Measurements from ENCODE around the gene FOSL2.

GRCh38 chr2:28428486-28428885 lies 35.8 kb downstream of the FOSL2 start:
- TF ChIP-seq POLR2A (IDR thresholded peaks at IDR 0.05; ENCODE audit: low read depth, low read length) = no peak
- no peak for TF ChIP-seq BRCA1 (IDR thresholded peaks at IDR 0.05; ENCODE audit: low read depth, low read length)
- TF ChIP-seq, protein P1, sequence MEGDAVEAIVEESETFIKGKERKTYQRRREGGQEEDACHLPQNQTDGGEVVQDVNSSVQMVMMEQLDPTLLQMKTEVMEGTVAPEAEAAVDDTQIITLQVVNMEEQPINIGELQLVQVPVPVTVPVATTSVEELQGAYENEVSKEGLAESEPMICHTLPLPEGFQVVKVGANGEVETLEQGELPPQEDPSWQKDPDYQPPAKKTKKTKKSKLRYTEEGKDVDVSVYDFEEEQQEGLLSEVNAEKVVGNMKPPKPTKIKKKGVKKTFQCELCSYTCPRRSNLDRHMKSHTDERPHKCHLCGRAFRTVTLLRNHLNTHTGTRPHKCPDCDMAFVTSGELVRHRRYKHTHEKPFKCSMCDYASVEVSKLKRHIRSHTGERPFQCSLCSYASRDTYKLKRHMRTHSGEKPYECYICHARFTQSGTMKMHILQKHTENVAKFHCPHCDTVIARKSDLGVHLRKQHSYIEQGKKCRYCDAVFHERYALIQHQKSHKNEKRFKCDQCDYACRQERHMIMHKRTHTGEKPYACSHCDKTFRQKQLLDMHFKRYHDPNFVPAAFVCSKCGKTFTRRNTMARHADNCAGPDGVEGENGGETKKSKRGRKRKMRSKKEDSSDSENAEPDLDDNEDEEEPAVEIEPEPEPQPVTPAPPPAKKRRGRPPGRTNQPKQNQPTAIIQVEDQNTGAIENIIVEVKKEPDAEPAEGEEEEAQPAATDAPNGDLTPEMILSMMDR (IDR thresholded peaks at IDR 0.05 in 2 of 3, conservative IDR thresholded peaks at IDR 0.05 in 1 of 3; ENCODE audit: control insufficient read depth in 2 of 3, extremely low read depth in 1 of 3, insufficient read depth in 1 of 3, low read depth in 3 of 3, low read length in 3 of 3) = no peak
- no peak for TF ChIP-seq ZNF274 (IDR thresholded peaks at IDR 0.05; ENCODE audit: insufficient read depth, insufficient read length)
- TF ChIP-seq USF2 (IDR thresholded peaks at IDR 0.05; ENCODE audit: borderline replicate concordance, low read depth, low read length) = no peak
- no peak for TF ChIP-seq GABPA (IDR thresholded peaks at IDR 0.05; ENCODE audit: low read depth)
- TF ChIP-seq, protein P2, sequence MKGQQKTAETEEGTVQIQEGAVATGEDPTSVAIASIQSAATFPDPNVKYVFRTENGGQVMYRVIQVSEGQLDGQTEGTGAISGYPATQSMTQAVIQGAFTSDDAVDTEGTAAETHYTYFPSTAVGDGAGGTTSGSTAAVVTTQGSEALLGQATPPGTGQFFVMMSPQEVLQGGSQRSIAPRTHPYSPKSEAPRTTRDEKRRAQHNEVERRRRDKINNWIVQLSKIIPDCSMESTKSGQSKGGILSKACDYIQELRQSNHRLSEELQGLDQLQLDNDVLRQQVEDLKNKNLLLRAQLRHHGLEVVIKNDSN (IDR thresholded peaks at IDR 0.05; ENCODE audit: borderline replicate concordance, extremely low read length, insufficient read depth, low read depth, low read length) = no peak
- TF ChIP-seq ETV6 (conservative IDR thresholded peaks at IDR 0.05 in 1 of 2, IDR thresholded peaks at IDR 0.05 in 1 of 2; ENCODE audit: borderline replicate concordance in 1 of 2, low read depth in 1 of 2) = no peak

Measured in GM12878 (cell line).